A673 (cell line): Measurements from ENCODE around the gene SLC17A5. TPM values are rescaled to one million over a fixed set of nuclear protein-coding genes. Genes with fewer than 3 reads are reported as not detected.
A peak's percentile ranks its signal among the peaks of the same experiment; 100 is the strongest.

Source experiments
- BruUV-seq: library from RNA; stranded (reverse); fragments of 400-500 nt; replicated peaks from 2 replicates; lab custom pipeline; 2021; lab: Mats Ljungman, UMichigan
- CTCF ChIA-PET: fragments of 300-600 bp; sonication (Branson Sonifier 250); formaldehyde crosslinking; loops from one replicate; lab custom pipeline; 2022; ENCODE audit warnings: antibody characterized with exemption; lab: Charles Lee
- POLR2A ChIA-PET: fragments of 300-600 bp; sonication (Branson Sonifier 250); formaldehyde crosslinking; loops from one replicate; lab custom pipeline; 2022; ENCODE audit warnings: antibody characterized with exemption; ENCODE audit not compliant: low non-redundant PET; lab: Charles Lee
- DNase-seq: peaks from one replicate; pipeline ENCODE4 v3.0.0-alpha.2; 2015; ENCODE audit warnings: low spot score
- H3K27ac ChIP-seq: fragments of 200-600 bp; sonication (generic); 2 replicates; pipeline ENCODE4 v1.5.1; 2016; ENCODE audit warnings: mixed run types, low read depth, mild to moderate bottlenecking, mixed read lengths, antibody characterized with exemption, low read length; ENCODE audit not compliant: poor library complexity, severe bottlenecking
- H3K27me3 ChIP-seq: fragments of 200-600 bp; sonication (generic); replicated peaks from 2 replicates; pipeline ENCODE4 v1.6.1; 2017; ENCODE audit warnings: mixed run types, low read depth, mild to moderate bottlenecking, mixed read lengths, antibody characterized with exemption, low read length; ENCODE audit not compliant: insufficient read depth, poor library complexity
- H3K36me3 ChIP-seq: fragments of 200-600 bp; sonication (generic); 2 replicates; pipeline ENCODE4 v1.6.1; 2016; ENCODE audit warnings: mixed run types, mild to moderate bottlenecking, mixed read lengths, antibody characterized with exemption, low read length; ENCODE audit not compliant: insufficient read depth, poor library complexity, severe bottlenecking
- H3K4me1 ChIP-seq: fragments of 200-600 bp; sonication (generic); 2 replicates; pipeline ENCODE4 v1.6.1; 2017; ENCODE audit warnings: mixed run types, mild to moderate bottlenecking, mixed read lengths, antibody characterized with exemption, low read length; ENCODE audit not compliant: insufficient read depth, poor library complexity, severe bottlenecking
- H3K4me3 ChIP-seq: fragments of 200-600 bp; sonication (generic); 2 replicates; pipeline ENCODE4 v1.5.1; 2016; ENCODE audit warnings: low read depth, mixed run types, mild to moderate bottlenecking, mixed read lengths, low read length; ENCODE audit not compliant: poor library complexity, severe bottlenecking
- H3K9me3 ChIP-seq: fragments of 200-600 bp; sonication (generic); 2 replicates; pipeline ENCODE4 v1.6.1; 2016; ENCODE audit warnings: mixed run types, low read depth, mild to moderate bottlenecking, mixed read lengths, antibody characterized with exemption, low read length; ENCODE audit not compliant: poor library complexity, severe bottlenecking
- EZH2 ChIP-seq: fragments of 200-600 bp; sonication (generic); IDR thresholded peaks from 2 replicates; pipeline ENCODE4 v1.6.1; 2017; ENCODE audit warnings: borderline replicate concordance, low read depth, mild to moderate bottlenecking, mixed read lengths, antibody characterized with exemption, low read length; ENCODE audit not compliant: poor library complexity, severe bottlenecking
- intact Hi-C: fragments of 100-400 bp; cut with micrococcal nuclease; formaldehyde crosslinking; loops from one replicate; pipeline ENCODE4 v1.10.0; 2022; ENCODE audit not compliant: unreplicated experiment
- total RNA-seq: library from RNA; stranded (reverse); gene quantifications from 2 replicates; pipeline ENCODE4 v1.2.3, GENCODE V29; 2021
- TF ChIP-seq, protein P1 (sequence below): fragments of 300-800, 200-600 bp; sonication (generic); conservative IDR thresholded peaks from 2 replicates; pipeline ENCODE4 v1.5.1; 2017; ENCODE audit warnings: low read depth, mild to moderate bottlenecking, antibody characterized with exemption, low read length, moderate library complexity, mixed read lengths

The SLC17A5 gene
- total RNA-seq, 1 experiment from 2014 or later: 6.1 TPM

DNA sequence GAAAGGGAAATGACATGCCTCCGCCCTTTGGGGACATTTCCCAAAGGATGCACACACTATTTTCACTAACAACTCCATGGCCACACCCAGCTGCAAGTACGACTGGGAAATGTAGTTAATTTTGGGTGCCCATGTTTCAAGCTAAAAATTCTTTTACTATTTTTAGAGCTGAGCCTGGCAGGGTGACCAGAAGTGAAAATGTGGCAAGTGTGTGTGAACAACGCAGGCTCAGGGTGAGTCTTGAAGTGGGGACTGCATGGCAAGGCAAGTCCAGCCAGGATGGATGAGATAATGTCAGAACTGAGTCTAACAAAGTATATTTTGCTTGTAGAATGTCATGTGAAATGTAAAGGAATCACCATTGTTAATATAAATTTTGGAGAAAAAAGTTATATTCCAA, 25.2 kb upstream of the SLC17A5 start:
- CTCF ChIA-PET: no interaction called here
- no TSS peak for BruUV-seq
- Histone ChIP-seq H3K9me3 (no peaks in the 10 kb centered on the region), H3K27me3 (no peaks in the 10 kb centered on the region), H3K27ac (no peak overlapping the region), H3K4me1 (no peaks in the 10 kb centered on the region), H3K4me3 (no peak overlapping the region), H3K36me3 (no peaks in the 10 kb centered on the region)
- intact Hi-C loops: loop anchor here (10.0 kb wide), 1 partner anchor 1536 kb away; no protein-coding TSS in a partner anchor
- POLR2A ChIA-PET: no interaction called here
- TF ChIP-seq, protein P1, sequence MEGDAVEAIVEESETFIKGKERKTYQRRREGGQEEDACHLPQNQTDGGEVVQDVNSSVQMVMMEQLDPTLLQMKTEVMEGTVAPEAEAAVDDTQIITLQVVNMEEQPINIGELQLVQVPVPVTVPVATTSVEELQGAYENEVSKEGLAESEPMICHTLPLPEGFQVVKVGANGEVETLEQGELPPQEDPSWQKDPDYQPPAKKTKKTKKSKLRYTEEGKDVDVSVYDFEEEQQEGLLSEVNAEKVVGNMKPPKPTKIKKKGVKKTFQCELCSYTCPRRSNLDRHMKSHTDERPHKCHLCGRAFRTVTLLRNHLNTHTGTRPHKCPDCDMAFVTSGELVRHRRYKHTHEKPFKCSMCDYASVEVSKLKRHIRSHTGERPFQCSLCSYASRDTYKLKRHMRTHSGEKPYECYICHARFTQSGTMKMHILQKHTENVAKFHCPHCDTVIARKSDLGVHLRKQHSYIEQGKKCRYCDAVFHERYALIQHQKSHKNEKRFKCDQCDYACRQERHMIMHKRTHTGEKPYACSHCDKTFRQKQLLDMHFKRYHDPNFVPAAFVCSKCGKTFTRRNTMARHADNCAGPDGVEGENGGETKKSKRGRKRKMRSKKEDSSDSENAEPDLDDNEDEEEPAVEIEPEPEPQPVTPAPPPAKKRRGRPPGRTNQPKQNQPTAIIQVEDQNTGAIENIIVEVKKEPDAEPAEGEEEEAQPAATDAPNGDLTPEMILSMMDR: no peak
- TF ChIP-seq EZH2: no peak
- no peak for DNase-seq

DNA sequence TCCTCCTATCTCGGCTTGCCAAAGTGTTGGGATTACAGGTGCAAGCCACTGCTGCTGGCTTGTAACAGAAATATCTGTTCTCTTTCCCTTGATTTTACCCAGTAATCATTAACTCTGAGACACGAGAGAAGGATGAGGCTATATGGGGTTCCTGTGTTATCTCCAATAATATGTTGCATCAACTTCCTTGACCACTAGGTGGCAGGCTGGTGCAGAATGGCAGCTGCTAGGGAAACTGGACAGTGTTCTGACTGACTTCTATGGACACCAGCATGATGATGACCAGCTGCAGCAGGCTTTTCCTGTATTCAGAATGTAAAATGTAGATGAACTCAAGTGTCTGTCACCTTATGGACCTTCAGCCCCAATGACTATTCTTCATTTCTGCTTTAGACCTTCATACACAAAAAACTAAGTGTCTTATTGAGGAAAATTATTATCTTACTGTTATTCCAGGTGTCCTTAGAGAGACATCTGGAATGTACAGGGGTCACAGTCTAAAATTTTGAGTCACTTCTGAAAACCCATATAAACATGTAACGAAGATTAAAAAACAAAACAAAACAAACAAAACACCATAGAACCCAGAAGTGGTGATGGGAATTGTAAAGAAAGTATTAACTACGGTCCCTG, 21.8 kb upstream of the SLC17A5 start:
- intact Hi-C loops: loop anchor here (1.0 to 10.0 kb wide), 2 partner anchors 58 to 1539 kb away; no protein-coding TSS in a partner anchor
- CTCF ChIA-PET: interaction anchor here (1.6 kb wide), 1 partner anchor 58 kb away, joined by 9 read pairs; no protein-coding TSS in a partner anchor
- H3K4me3 ChIP-seq: no peak overlapping the region
- TF ChIP-seq EZH2: no peak
- TF ChIP-seq, protein P1: peak; percentile 88
- no peak overlapping the region for H3K27ac ChIP-seq
- no peaks in the 10 kb centered on the region for H3K27me3 ChIP-seq
- no peaks in the 10 kb centered on the region for H3K4me1 ChIP-seq
- H3K36me3 ChIP-seq: no peaks in the 10 kb centered on the region
- POLR2A ChIA-PET: interaction anchor here (0.5 kb wide), 1 partner anchor 1565 kb away, joined by 7 read pairs; no protein-coding TSS in a partner anchor
- H3K9me3 ChIP-seq: no peaks in the 10 kb centered on the region
- no TSS peak for BruUV-seq
- peak; percentile 76 for DNase-seq

DNA sequence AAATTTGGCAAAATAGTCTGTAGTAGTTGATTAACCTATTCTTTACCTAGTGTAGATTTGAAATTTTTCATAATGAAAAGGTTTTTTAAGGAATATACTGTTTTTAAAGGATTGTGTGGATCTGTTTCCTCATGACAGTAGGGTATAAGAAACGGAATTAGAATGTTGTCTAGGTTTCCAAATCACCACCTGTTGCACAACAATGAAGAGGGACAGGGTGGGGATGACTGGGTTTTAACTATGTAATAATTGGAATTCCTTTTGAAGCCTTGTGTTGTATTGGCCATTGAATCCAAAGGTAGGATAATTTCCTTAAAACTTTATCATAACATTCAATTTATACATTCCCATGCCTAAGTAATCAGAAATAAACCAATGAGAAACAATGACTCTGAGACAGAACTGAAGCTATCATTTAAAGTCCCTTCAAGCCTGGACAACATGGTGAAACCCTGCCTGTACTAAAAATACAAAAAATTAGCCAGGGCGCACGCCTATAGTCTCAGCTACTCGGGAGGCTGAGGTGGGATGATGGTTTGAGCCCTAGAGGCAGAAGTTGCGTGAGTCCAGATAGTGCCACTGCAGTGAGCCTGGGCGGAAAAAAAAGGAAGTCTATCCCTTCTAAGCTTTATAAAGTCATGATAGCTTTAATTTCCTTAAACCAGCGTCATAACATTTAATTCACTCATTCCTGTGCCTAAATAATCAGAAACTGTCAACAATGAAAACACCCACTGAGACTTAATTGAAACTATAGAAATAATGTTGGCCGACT, 18.3 kb upstream of the SLC17A5 start:
- no peaks in the 10 kb centered on the region for H3K27me3 ChIP-seq
- no peak overlapping the region for H3K27ac ChIP-seq
- H3K4me3 ChIP-seq: no peak overlapping the region
- H3K4me1 ChIP-seq: no peaks in the 10 kb centered on the region
- TF ChIP-seq, protein P1: no peak
- no peak for TF ChIP-seq EZH2
- intact Hi-C loops: loop anchor here (10.0 kb wide), 1 partner anchor 1543 kb away; no protein-coding TSS in a partner anchor
- ChIA-PET POLR2A (no interaction called here), CTCF (no interaction called here)
- BruUV-seq: no TSS peak
- no peak for DNase-seq
- H3K36me3 ChIP-seq: no peaks in the 10 kb centered on the region
- H3K9me3 ChIP-seq: no peaks in the 10 kb centered on the region
